OCI-LY7 (cell line): Measurements from ENCODE around the gene SLAMF1. TPM values are rescaled to one million over a fixed set of nuclear protein-coding genes. Genes with fewer than 3 reads are reported as not detected.

Source experiments
- BruUV-seq: library from RNA; stranded (reverse); fragments of 400-500 nt; replicated peaks from 2 replicates; lab custom pipeline; 2021; lab: Mats Ljungman, UMichigan
- CTCF ChIA-PET: fragments of 300-600 bp; sonication (Branson Sonifier 250); formaldehyde crosslinking; loops from one replicate; lab custom pipeline; 2022; ENCODE audit warnings: antibody characterized with exemption; ENCODE audit not compliant: unreplicated experiment; lab: Charles Lee
- POLR2A ChIA-PET: fragments of 300-600 bp; sonication (Branson Sonifier 250); formaldehyde crosslinking; loops from one replicate; lab custom pipeline; 2022; ENCODE audit warnings: antibody characterized with exemption; lab: Charles Lee
- DNase-seq: peaks from one replicate; pipeline ENCODE4 v3.0.0-alpha.2; 2015; ENCODE audit warnings: low spot score
- H2AFZ ChIP-seq: fragments of 200-600 bp; sonication (generic), shearing (Covaris generic); 2 replicates; pipeline ENCODE4 v1.6.1; 2014; ENCODE audit warnings: mild to moderate bottlenecking, antibody characterized with exemption, low read length, moderate library complexity
- H3K27ac ChIP-seq: fragments of 200-600 bp; sonication (generic); 2 replicates; pipeline ENCODE4 v1.5.1; 2014; ENCODE audit warnings: mixed run types, low read depth, mild to moderate bottlenecking, moderate library complexity, low read length, inconsistent platforms; ENCODE audit not compliant: poor library complexity, severe bottlenecking
- H3K36me3 ChIP-seq: fragments of 200-600 bp; sonication (generic); 2 replicates; pipeline ENCODE4 v1.6.1; 2014; ENCODE audit warnings: mild to moderate bottlenecking, antibody characterized with exemption, low read length, moderate library complexity, mixed read lengths; ENCODE audit not compliant: insufficient read depth
- H3K4me1 ChIP-seq: fragments of 200-600 bp; sonication (generic); 2 replicates; pipeline ENCODE4 v1.5.1; 2014; ENCODE audit warnings: mild to moderate bottlenecking, low read length; ENCODE audit not compliant: insufficient read depth, poor library complexity, severe bottlenecking
- H3K4me2 ChIP-seq: fragments of 200-600 bp; sonication (generic); 2 replicates; pipeline ENCODE4 v1.6.1; 2014; ENCODE audit warnings: mild to moderate bottlenecking, low read length
- H3K4me3 ChIP-seq: fragments of 200-600 bp; sonication (generic); 2 replicates; pipeline ENCODE4 v1.5.1; 2014; ENCODE audit warnings: mild to moderate bottlenecking, low read depth, low read length; ENCODE audit not compliant: poor library complexity, severe bottlenecking
- H3K79me2 ChIP-seq: fragments of 200-600 bp; sonication (generic); 2 replicates; pipeline ENCODE4 v1.6.1; 2016; ENCODE audit warnings: low read depth, mild to moderate bottlenecking, low read length, moderate library complexity, mixed read lengths; ENCODE audit not compliant: insufficient read depth
- H3K9me2 ChIP-seq: fragments of 200-600 bp; sonication (generic); 2 replicates; pipeline ENCODE4 v1.6.1; 2016; ENCODE audit warnings: mild to moderate bottlenecking, low read length, mixed read lengths; ENCODE audit not compliant: insufficient read depth
- H3K9me3 ChIP-seq: fragments of 200-600 bp; sonication (generic); 2 replicates; pipeline ENCODE4 v1.6.1; 2014; ENCODE audit warnings: mild to moderate bottlenecking, mixed run types, low read length, mixed read lengths
- H4K20me1 ChIP-seq: fragments of 200-600 bp; sonication (generic); 2 replicates; pipeline ENCODE4 v1.6.1; 2014; ENCODE audit warnings: mild to moderate bottlenecking, antibody characterized with exemption, low read length, moderate library complexity, mixed read lengths; ENCODE audit not compliant: insufficient read depth
- EZH2phosphoT487 ChIP-seq: fragments of 200-600 bp; sonication (generic); IDR thresholded peaks from 2 replicates; pipeline ENCODE4 v1.6.1; 2018; ENCODE audit warnings: low read depth, borderline replicate concordance, mild to moderate bottlenecking, mixed run types, antibody characterized with exemption, low read length, moderate library complexity, mixed read lengths
- intact Hi-C: fragments of 100-400 bp; cut with micrococcal nuclease; formaldehyde crosslinking; loops from one replicate; pipeline ENCODE4 v1.10.0; 2022; ENCODE audit not compliant: unreplicated experiment
- total RNA-seq, 2 experiments: library from RNA; depleted of rRNA in 1 of 2; stranded (reverse); fragments of >200 nt in 1 of 2; shearing (Covaris generic) in 1 of 2; gene quantifications; 2 replicates each; pipeline ENCODE4 v1.2.3, GENCODE V29; 2014 to 2022
- TF ChIP-seq, protein P1 (sequence below): fragments of 200-600 bp; sonication (generic); conservative IDR thresholded peaks from 2 replicates; pipeline ENCODE4 v1.5.1; 2014; ENCODE audit warnings: mild to moderate bottlenecking, antibody characterized with exemption, low read length, moderate library complexity, mixed read lengths

SLAMF1 gene
- total RNA-seq, 2 experiments from 2014 or later: 0.32 to 0.72 TPM

DNA sequence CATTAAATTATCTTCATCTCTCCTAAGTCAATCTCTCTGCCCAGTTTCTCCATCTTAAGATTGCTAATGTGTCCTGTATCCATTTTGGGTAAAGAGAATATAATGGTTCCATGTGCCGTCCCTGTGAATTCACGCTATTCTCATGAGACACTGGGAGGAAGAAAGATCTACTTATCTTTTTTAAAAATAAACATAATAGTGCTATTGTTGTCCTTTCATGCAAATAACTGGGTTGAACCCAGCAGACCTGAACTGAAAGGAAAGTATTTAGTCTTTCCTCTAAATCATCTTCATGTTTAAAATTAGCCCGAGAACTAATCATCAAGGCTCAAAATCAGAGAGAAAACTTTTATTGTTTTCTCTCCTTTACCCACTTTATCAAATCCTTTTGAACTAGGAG is 22.4 kb downstream of the SLAMF1 start:
- 0 out of 2 replicates have a peak, but pooled peaks cover 1% of the 10 kb centered on the region for H3K36me3 ChIP-seq
- CTCF ChIA-PET: interaction anchor here (1.4 kb wide), 1 partner anchor 51 kb away, joined by 6 read pairs; no protein-coding TSS in a partner anchor
- H3K4me3 ChIP-seq: peak overlapping the region; percentile 43
- TF ChIP-seq, protein P1, sequence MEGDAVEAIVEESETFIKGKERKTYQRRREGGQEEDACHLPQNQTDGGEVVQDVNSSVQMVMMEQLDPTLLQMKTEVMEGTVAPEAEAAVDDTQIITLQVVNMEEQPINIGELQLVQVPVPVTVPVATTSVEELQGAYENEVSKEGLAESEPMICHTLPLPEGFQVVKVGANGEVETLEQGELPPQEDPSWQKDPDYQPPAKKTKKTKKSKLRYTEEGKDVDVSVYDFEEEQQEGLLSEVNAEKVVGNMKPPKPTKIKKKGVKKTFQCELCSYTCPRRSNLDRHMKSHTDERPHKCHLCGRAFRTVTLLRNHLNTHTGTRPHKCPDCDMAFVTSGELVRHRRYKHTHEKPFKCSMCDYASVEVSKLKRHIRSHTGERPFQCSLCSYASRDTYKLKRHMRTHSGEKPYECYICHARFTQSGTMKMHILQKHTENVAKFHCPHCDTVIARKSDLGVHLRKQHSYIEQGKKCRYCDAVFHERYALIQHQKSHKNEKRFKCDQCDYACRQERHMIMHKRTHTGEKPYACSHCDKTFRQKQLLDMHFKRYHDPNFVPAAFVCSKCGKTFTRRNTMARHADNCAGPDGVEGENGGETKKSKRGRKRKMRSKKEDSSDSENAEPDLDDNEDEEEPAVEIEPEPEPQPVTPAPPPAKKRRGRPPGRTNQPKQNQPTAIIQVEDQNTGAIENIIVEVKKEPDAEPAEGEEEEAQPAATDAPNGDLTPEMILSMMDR: no peak
- TF ChIP-seq EZH2phosphoT487: no peak
- peaks cover 96% of the 10 kb centered on the region for H3K4me1 ChIP-seq
- intact Hi-C loops: loop anchor here (1.0 to 5.0 kb wide), 3 partner anchors 28 to 173 kb away; partner anchors contain the start of gene LY9
- peak; percentile 81 for DNase-seq
- peaks cover 1% of the 10 kb centered on the region; the same call in 1 of the 2 replicates for H3K9me3 ChIP-seq
- H3K27ac ChIP-seq: peak overlapping the region; percentile 87
- no peaks in the 10 kb centered on the region for H4K20me1 ChIP-seq
- no peaks in the 10 kb centered on the region for H3K79me2 ChIP-seq
- H2AFZ ChIP-seq: peak overlapping the region; percentile 75; the same call in 1 of the 2 replicates
- peak overlapping the region; percentile 67 for H3K4me2 ChIP-seq
- H3K9me2 ChIP-seq: no peaks in the 10 kb centered on the region
- POLR2A ChIA-PET: interaction anchor here (0.6 to 3.1 kb wide), 12 partner anchors 16 to 138 kb away, joined by 3 to 14 read pairs (median 4); partner anchors contain the start of gene SLAMF6
- no TSS peak for BruUV-seq

DNA sequence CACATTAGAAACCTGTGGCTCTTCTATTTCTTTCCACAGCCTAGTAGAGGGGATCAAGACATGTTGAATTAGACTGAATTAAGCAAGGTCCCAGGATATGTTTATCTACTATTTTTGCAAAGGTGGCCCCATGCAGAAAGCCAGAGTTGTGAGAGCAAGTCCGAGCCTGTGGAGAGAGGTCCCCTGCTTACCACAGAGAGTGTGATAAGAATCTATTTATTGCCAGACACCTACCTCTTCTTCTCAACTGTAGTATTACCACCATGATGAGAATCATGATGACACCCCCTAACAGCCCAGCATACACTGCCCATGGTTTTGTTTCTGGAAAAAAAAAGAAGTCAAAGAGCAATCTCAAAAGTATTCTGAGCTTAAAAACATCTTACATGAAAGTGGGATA is 23.0 kb downstream of the SLAMF1 start:
- ChIA-PET POLR2A (interaction anchor here (0.7 to 3.1 kb wide), 6 partner anchors 30 to 138 kb away, joined by 3 to 14 read pairs (median 4); no protein-coding TSS in a partner anchor), CTCF (no interaction called here)
- TF ChIP-seq, protein P1: no peak
- TF ChIP-seq EZH2phosphoT487: no peak
- peaks cover 7% of the 10 kb centered on the region; the same call in 1 of the 2 replicates for H3K9me3 ChIP-seq
- H3K27ac ChIP-seq: peak overlapping the region; percentile 87
- intact Hi-C loops: loop anchor here (1.0 to 5.0 kb wide), 3 partner anchors 29 to 173 kb away; partner anchors contain the start of gene LY9
- H4K20me1 ChIP-seq: no peaks in the 10 kb centered on the region
- no peaks in the 10 kb centered on the region for H3K9me2 ChIP-seq
- H3K4me3 ChIP-seq: peak overlapping the region; percentile 43
- H3K4me1 ChIP-seq: peaks cover 100% of the 10 kb centered on the region
- no peaks in the 10 kb centered on the region for H3K79me2 ChIP-seq
- no peak for DNase-seq
- BruUV-seq: TSS peak; percentile 91
- H2AFZ ChIP-seq: peak overlapping the region; percentile 75; the same call in 1 of the 2 replicates
- 0 out of 2 replicates have a peak, but pooled peaks cover 7% of the 10 kb centered on the region for H3K36me3 ChIP-seq
- peak overlapping the region; percentile 67 for H3K4me2 ChIP-seq
